AG09319 (cell line): ENCODE data around the gene SGMS1.
A peak's percentile ranks its signal among the peaks of the same experiment; 100 is the strongest.
"Not testable (repeated sequence)": the region's sequence is repeated elsewhere in the genome, so short reads cannot be mapped to it uniquely, and the experiment has no call there.

Source experiments
- DNase-seq: peaks from one replicate; pipeline ENCODE4 v3.0.0-alpha.2; 2010; ENCODE audit warnings: low read depth; ENCODE audit errors: extremely low read depth
- CTCF ChIP-seq: IDR thresholded peaks from 2 replicates; pipeline ENCODE4 v1.5.1; 2011; ENCODE audit warnings: low read depth, mild to moderate bottlenecking, inconsistent platforms, low read length, moderate library complexity

SGMS1 gene

GRCh38 chr10:50653142-50653541, 29.4 kb upstream of the SGMS1 start:
- peak; percentile 10 for DNase-seq
- peak; percentile 71 for TF ChIP-seq CTCF

GRCh38 chr10:50651808-50652207, 28.1 kb upstream of the SGMS1 start:
- no peak for DNase-seq
- TF ChIP-seq CTCF = no peak

GRCh38 chr10:50650481-50650880, 26.7 kb upstream of the SGMS1 start:
- DNase-seq = no peak
- no peak for TF ChIP-seq CTCF

GRCh38 chr10:50648935-50649227, 25.1 kb upstream of the SGMS1 start:
- no peak for TF ChIP-seq CTCF

GRCh38 chr10:50648089-50648934, 24.6 kb upstream of the SGMS1 start:
- DNase-seq = no peak
- no peak for TF ChIP-seq CTCF

More at GRCh38 chr10:50648935-50649227, 25.1 kb upstream of the SGMS1 start:
- DNase-seq = no peak

GRCh38 chr10:50647350-50647749, 23.6 kb upstream of the SGMS1 start:
- not testable (repeated sequence) for DNase-seq

- no peak for DNase-seq
- no peak for TF ChIP-seq CTCF
These were observed 21.5 kb upstream of the SGMS1 start for GRCh38 chr10:50645236-50645635.

GRCh38 chr10:50641626-50642025, 17.9 kb upstream of the SGMS1 start:
- no peak for DNase-seq
- TF ChIP-seq CTCF = no peak
